NCI-H2029 treated with DMSO at 0.1 percent for 48 hours (cell line): ENCODE results near the gene EFCAB8.
"Not testable (repeated sequence)": the region's sequence is repeated elsewhere in the genome, so short reads cannot be mapped to it uniquely, and the experiment has no call there.

ENCODE experiments used
- DNase-seq: peaks from one replicate; lab custom pipeline; 2025; lab: John Stamatoyannopoulos, UW

Gene EFCAB8

DNA sequence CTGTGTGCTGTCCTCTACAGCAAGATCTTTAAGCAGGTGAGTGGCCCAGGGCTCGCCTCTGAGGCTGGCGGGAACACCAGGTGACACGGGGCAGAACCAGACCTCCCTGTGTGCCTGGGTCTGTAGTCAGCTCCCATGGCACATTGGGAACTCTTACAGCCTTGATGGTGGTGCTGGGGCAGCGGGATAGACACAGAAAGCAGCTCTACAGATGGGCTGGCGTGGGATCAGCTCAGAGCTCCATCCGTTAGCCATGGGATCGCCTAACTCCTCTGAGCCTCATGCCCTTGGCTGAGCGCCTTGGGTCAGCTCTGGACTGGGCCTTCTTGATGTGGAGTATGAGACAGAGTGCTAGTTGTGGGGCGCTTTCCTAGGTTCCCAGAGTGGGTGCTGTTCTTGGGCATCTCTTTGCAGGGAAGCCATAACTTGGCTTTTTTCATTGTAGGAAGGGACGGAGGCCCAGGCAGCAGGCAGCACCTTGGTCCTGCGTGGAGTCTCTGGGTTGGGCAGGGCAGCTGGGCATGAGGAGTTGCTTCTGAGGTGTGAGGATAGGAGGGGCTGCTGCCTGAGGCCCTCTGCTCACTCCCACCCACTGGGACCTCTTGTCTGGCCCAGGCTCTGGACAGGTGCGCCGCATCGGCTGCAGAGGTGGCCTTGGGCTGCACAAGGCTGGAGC, 51.3 kb downstream of the EFCAB8 start:
- no peak for DNase-seq

GRCh38 chr20:32911355-32911754, 52.6 kb downstream of the EFCAB8 start:
- DNase-seq, result no peak

- no peak for DNase-seq
Measured at GRCh38 chr20:32912688-32913087, 54.0 kb downstream of the EFCAB8 start.

GRCh38 chr20:32914031-32914430, 55.3 kb downstream of the EFCAB8 start:
- no peak for DNase-seq

GRCh38 chr20:32917191-32917950, 58.6 kb downstream of the EFCAB8 start:
- DNase-seq, result no peak

DNA sequence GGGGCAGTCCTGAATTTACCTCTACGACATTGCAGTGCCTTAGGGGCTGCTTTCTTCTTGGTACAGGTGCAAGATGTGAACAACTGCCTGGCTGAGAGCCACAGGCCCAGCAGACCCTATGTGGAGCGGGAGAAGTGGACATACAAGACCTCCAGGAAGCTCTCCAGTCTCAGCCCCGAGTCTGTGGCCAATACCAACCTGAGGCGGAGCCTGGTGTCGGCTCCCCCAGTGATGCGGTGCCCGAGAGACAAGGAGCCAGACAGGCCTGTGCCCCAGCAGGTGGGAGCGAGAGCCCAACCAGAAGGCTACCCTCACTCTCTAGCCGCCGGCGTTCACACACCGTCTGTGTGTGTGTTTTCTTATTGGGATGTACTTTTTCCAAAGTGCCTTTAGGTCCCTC, 59.6 kb downstream of the EFCAB8 start:
- DNase-seq, result no peak

GRCh38 chr20:32918751-32919150, 60.0 kb downstream of the EFCAB8 start:
- DNase-seq, result no peak

DNA sequence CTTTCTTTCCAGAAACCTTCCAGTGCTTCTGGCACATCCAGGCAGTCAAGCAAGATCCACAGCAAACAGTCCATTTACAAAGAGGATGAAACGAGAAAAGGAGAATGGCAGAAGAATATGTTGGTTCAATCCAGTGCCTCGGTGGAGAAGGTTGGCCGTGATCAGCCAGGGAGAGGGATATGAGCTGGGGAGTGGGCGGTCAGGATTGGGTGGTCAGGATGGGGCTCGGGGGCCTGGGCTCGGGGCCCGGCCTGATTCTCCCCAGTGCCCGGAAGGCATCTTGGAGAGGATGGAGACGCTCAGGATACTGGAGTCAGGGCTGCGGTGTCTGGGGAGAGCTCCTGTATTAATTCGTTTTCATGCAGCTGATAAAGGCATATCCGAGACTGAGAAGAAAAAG, 61.3 kb downstream of the EFCAB8 start:
- no peak for DNase-seq

DNA sequence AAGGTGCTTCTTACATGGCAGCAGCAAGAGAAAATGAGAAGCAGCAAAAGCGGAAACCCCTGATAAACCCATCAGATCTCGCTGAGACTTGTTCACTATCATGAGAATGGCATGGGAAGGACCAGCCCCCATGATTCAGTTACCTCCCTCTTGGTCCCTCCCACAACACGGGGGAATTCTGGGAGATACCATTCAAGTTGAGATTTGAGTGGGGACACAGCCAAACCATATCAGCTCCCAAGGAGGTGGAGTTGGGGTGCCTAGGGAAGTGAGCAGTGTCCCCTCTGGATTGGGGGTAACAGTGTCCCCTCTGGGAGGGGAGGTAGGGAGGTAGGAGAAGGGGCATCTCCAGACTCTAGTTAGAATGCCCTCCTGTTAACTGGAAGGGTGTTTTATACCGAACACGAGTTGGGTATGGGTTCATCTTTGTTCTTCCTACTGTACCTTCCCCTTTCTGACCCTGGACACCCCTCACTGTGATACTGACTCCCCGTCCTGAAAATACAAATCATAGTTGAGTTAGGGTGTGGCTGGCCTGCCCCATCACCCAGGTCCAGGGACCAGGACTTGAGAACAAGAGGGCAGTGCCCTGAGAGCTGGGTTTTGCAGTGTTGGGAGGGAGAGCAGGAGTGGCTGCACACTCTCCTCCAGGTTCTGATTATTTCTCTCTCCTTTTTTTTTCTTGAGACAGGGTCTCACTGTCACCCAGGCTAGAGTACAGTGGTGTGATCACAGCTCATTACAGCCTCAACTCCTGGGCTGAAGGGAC, 62.0 kb downstream of the EFCAB8 start:
- no peak for DNase-seq

DNA sequence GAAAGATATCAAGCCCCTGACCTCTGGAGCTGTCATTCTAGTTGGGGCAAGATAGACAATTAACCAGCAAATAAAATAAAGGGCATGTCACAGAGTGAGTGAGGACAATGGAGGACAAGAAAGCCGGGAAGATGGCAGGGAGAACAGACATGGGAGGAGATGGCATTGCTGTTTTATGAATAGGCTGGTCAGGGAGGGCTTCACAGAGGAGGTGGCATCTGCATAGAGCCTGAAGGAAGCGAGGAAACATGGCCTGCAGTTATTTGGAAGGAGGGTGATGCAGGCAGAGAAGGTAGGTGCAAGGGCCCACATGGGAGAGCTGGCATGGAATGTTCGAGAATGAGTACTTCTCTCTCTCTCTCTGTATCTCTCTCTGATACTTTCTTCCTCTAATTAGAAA, 63.7 kb downstream of the EFCAB8 start:
- DNase-seq, result no peak

- DNase-seq, result no peak
Measured at GRCh38 chr20:32924781-32925180, 66.1 kb downstream of the EFCAB8 start.

DNA sequence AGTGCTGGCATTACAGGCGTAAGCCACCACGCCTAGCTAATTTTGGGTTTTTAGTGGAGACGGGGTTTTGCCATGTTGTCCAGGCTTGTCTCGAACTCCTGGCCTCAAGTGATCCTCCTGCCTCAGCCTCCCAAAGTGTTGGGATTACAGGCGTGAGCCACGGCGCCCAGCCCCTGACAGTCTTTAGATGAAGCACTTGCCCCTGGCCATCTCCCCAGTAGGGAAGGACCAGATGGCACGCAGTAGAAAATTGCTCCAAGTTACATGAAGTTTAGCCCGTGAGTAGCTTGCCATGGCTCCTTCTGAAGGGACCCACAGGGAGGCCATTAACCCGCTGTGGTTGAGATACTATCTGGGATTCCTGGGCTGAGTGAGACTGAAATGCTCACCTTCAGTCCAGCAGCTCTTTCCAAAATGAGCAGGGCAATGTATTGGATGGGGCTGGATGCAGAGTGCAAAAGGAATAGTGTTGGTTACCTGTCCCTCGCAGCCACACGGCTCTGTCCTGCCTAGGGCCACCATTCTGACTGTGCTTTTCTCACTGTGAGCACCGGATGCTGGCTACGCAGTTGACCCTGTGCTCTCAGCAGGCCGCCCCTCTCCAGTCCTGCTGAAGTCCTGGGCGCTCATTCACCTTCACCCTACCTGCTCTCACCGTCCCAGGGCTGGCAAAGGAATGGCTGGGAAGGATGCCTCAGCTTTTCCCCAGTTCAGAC, 66.9 kb downstream of the EFCAB8 start:
- DNase-seq, result no peak

- DNase-seq, result no peak
Measured at GRCh38 chr20:32929162-32929561, 70.4 kb downstream of the EFCAB8 start.

- no peak for DNase-seq
Measured at GRCh38 chr20:32930181-32930580, 71.5 kb downstream of the EFCAB8 start.

DNA sequence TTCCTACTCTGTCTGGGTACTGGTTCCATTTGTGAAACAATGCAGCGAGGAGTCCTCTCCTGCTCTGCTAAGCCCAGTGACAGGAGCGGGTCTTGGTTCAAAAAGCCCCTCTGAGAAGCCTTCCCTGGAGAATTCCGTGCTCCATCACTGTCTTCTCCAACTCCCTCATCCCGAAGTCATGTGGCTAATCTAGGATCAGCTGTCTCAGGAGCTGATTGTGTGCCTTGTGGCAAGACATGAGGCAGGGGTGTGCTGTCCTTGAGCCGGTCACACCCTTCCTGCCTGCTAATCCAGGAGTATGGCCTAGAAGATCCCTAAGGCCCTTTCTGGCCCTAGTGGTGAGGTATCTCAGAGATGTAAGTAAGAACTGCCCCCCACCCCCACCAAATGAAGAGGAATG, 72.0 kb downstream of the EFCAB8 start:
- DNase-seq, result no peak

GRCh38 chr20:32934580-32934979, 75.9 kb downstream of the EFCAB8 start:
- DNase-seq, result no peak

DNA sequence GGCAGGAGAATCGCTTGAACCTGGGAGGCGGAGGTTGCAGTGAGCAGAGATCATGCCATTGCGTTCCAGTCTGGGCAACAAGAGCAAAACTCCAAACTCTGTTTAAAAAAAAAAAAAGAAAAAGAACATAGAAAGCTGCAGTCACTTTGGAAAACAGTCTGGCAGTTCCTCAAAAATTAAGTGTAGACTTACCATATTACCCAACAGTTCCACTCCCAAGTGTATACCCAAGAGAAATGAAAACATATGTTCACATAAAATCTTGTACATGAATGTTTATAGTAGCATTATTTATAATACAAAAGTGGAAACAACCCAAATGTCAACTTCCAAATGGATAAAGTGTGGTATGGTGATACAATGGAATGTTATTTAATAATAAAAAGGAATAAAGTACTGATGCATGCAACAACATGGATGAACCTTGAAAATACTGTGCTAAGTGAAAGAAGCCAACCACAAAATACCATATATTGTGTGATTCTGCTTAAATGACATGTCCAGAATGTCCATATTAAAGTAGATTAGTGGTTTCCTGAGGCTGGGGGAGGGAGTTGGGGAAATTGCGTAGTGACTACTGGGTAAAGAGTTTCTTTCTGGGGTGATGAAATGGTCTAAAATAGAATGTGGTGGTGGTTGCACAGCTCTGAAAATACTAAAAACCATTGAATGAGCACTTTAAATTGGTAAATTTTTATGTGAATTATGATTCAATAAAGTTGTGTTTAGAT, 82.6 kb downstream of the EFCAB8 start:
- no peak for DNase-seq

DNA sequence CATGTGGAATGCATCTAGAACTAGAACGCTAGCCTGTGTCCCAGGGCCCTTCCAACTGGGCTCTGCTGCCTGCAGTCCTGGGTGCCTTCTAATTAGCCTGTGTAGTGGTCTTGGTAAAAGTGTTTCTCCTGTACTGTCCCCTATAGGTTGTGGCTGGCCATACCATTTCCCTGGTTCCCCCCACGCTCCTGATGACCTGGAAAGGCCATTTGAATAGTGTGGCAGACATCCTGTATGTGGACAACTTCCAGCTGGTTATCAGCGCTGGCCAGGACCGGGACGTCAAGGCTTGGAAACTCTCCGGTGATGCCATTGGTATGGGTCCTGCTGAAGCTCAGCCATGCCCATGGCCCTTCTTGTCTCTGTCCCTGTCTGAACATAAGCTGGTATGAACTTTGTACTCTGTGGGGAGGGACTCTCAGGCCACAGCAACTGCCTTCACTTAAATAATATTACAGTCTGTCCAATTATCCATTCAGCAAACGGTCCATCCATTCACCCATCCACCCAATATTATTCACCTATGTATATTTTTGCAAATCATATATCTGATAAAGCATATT, 84.8 kb downstream of the EFCAB8 start:
- no peak for DNase-seq

DNA sequence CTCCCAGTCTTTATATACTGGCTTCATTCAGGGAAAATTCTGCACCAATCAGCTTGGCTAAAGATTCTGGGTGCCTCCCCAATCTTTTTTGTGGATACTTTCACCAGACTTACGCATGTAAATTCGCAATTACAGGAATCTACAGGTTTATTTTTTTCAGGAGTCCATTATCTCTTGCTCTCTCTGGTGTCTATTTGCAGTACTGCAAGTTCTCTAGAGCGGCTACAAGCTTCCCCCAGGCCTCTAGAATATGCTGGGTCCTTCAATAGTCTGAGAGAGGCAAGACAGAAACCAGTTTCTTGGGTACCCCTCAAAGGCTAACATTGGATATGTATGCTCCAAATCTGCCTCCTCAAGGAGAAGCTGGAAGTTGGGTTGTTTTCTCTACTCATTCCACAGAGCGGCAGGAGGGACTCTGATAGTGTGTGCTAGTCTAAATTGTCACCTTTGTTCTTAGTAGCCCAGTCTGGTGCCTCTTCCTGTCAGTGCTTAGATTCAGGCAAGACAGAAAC, 87.0 kb downstream of the EFCAB8 start:
- DNase-seq, result no peak

DNA sequence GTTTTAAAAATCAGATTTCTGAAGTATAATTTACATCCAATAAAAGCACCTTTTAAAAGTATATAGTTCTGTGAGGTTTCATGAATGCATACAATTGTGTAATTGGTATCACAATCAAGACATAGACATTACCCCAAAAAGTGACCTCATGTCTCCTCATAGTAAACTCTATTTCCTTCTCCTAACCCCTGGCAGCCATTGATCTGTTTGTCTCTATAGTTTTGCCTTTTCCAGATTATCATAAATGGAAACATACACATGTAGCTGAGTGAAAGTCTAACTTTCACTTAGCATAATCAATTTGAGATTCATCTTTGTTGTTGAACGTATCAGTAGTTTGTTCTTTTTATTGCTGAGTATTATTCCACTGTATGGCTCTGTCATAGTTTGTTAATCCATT, 87.9 kb downstream of the EFCAB8 start:
- no peak for DNase-seq

DNA sequence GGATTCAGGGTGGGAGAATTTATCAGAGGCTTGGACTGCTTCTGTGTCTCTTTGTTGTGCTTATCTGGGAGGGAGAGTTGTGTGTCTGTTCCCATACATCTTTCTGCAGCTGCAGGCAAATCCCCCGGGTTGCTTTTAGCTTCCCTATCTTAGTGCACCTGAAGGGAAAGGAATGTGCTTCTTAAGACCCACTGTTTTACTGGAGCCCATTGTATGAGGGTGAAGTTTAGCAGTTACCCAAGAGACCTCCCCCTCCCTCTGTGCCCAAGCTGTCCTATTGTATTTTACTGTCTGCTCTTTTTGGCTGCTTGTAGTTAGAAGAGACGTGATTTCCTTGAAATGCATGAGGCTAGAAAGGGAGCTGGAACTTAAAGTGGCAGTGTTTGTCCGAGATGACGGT, 91.8 kb downstream of the EFCAB8 start:
- DNase-seq, result not testable (repeated sequence)
